GM18870 (cell line): ENCODE results near the gene CPLX1.

ENCODE experiments used
- ATAC-seq: cut with Tn5 transposase; IDR thresholded peaks from one replicate; pipeline ENCODE4 v1.9.1; 2021; ENCODE audit warnings: moderate library complexity; ENCODE audit not compliant: unreplicated experiment

CPLX1 gene

DNA sequence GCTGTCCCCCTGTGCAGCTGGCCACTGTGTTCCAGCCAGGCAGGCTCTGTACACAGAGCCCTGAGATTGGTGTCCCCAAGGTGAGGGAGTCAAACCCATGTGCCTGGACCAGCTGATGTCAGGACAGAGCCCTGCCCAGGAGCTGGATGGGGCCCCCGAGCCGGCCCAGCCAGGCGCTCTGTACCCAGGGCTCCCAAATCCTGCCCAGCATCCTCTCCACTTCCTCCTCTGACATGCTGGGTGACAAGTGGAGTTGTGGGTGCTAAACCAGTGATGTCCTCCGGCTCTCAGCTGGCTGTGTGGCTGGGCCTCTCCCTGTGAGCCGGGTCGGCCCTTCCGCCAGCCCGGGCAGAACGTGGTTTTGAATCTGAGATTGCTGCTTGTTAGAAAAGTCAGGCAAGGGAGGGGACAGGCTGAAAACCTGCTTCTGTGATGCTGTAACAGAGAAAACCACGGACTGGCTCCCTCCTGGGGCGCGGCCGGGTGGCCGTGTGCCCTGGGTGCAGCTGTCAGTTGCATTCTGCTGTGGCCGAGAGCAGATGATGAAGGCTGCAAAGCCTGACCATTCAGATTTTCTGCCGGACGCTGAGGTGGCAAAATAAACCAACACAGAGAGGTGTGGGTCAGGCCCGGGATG is 7.9 kb upstream of the CPLX1 start:
- no peak for ATAC-seq

DNA sequence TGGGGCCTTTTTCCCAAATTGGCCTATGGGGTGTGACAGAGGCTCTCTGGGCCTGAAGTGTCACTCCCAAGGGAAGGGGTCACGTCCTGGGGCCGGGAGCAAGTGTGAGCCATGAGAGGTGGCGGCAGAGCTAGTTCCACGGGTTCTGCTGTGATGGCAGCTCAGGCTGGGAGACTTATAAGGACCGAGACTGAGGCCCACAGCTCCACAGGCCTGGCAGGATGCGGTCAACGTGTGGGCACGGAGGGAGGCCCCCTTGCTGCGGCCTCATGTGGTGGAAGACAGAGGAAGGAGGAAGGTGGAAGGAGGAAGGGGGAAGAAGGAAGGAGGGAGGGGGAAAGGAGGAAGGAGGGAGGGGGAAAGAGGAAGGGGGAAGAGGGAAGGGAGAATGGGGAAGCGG is 7.2 kb upstream of the CPLX1 start:
- ATAC-seq = no peak

DNA sequence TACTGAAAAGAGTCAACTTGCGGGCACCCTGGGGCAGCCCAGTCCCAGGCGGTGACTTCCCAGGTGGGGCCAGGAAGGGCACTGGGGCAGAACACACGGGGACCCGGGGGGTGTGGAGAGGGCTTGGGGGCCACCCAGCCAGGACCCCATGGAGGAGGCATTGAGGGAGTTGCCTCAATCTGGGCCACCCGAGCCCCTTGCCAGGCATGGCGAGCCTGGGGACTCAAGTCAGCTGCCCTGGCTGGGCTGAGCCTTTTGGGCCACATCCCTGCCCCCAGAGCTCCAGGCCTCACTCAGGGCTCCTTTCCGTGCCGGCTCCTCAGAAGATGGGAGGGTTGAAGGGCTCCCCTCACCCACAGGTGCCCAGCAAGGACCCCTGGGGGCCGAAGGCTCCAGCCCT is 6.6 kb upstream of the CPLX1 start:
- ATAC-seq = no peak

DNA sequence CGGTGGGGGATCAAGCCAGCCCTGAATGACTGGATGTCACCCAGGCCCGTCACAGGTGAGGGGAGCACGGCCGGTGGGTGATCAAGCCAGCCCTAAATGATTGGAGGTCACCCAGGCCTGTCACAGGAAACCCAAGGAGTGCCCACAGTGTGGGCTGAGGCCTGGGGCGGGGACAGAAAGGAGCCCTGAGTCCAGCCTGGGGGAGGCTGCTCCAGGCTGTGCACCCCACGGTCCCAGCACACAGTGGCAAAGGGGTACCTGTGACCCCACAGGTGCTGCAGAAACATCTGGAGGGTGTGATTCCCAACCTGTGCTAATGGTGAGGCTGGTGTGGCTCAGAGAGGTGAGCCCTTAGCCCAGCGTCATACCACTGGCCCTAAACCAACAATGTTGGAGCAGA is 6.2 kb upstream of the CPLX1 start:
- ATAC-seq = no peak

DNA sequence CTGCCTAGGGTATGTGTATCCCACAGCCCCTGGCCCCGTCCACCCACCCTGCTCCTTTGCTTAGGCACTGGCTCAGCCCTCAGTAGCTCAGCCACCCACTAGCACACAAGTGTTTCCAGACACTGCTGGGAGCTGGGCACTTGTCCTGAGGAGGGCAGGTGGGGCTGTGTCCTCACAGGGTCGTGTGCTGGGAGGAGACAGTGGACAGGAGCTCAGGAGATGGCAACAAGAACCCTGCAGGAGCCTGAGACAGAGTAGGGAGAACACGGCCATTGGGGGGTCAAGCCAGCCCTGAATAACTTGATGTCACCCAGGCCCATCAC is 5.5 kb upstream of the CPLX1 start:
- ATAC-seq = no peak

DNA sequence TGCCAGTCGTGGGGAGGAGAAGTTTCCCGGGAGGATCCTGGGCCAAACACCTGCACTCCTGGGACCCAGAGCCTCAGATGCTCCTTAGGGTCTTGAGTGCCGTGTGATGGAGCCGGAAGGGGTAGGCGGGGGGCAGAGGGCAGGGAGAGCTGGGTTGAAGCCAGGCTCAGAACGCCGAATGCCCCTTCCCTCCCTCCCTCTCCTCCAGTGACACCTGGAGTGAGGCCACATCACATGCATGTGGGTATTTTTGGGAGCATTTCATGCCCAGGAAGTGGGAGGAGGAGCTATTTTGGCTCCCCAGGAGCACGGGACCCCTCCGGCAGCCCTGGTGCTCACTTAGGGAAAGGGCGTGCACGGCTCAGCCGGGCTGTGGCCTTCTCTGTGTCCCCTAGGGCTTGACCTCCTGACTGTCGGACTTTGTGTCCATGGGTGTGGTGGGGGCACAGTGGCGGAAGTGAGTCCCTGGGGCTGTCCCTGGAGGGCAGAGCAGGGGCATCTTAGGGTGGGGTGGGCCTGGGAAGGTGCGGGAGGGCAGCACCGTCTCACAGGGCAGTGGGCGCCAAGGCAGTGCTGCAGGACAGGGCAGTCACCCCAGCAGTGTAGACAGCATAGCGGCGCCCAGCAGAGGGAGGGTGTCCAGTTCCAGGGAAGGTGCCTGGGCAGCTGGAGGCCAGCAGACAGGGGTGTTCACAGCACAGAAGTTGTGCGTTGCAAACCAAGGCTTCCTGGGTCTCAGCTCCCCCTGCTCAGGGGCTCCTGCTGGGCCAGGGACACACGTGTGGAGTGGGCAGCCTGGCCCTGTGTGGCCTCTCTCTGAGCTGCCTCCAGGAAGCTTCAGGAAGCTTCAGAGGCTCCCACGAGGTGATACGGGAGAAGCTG is 4.9 kb upstream of the CPLX1 start:
- ATAC-seq = no peak

DNA sequence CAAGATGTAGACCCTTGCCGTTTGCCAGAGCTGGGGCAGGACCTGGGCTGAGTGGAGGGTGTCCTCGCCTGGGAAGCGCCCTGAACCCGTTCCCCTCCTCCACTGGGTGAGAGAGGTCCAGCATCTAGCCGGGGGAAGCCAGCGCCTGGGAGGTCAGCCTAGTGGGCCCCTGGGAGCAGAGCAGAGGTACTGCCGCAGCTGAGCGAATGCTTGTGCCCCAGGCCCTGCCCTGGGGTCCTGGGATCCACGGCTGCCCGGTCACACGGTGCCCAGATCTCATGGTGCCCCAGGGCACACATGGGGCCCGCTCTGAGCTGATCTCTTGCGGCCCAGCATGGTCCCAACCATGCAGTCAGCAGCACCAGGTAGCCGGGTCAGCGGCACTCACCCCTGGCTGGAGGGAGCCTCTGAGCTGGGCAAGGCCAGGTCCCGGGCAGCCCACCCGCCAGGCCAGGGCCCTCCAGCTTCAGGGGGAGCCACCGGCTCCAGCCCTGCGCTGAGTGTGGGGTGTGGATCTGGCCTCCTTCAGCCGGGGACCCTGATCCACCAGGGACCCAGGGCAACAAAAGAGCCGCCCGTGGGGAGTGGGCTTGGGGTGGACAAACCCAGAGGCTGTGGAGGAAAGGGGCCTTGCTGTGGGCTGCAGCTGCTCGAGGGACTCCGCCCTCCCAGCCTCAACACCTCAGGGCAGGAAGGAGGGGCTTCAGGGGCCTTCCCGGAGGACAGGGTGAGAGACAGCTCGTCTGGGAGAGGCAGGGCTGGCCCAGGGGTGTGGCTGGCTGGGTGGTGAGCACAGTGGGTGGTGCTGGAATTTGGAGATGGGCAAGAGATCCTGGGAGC is 4.1 kb upstream of the CPLX1 start:
- ATAC-seq = no peak

DNA sequence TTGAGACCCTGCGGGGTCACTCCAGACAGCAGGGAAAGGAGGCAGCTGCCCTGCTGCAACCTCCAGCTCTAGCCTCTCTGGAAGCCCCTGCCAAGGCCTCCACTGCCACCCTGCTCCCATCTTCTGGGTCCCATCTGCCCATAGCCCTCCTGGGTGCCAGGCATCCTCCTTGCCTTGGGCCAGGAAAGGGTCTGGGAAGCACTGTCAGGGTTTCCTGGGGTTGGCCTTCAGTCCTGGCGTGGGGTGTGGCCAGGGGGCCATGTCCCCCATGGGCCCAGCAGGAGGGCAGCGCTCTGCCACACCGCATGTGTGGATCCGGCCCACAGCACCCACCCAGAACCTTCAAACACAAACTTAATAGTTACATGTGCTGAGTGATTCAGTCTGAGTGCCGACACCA is 3.4 kb upstream of the CPLX1 start:
- no peak for ATAC-seq

DNA sequence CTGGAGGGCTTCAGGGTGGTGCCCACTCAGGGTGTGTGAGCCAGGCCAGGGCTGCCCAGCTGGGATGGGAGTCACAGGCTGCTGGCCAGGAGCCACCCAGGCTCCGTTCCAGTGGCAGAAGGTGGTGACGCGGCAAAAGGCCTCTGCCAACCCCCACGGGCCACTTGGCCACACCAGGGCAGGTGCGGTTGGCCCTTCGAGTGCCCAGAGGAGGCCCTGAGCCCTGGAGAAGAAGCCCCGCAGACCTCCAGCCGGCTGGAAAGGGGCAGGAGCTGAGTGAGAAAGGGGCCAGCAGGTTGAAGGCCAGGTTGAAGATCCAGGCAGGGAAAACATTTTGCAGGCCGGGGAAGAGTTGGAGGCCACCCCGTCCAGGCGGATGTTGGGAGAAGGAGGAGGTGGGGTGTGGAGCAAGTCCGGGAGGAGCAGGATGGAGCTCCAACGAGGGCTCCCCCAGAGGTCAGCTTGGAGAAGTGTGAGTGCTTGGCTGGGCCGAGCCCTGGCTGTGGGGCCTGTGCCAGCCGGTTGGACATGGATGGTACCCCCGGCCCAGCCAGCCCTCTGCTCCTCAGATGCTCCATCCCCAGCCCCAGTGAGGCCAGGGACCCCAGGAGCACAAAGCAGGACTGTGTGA is 2.8 kb upstream of the CPLX1 start:
- ATAC-seq = no peak

DNA sequence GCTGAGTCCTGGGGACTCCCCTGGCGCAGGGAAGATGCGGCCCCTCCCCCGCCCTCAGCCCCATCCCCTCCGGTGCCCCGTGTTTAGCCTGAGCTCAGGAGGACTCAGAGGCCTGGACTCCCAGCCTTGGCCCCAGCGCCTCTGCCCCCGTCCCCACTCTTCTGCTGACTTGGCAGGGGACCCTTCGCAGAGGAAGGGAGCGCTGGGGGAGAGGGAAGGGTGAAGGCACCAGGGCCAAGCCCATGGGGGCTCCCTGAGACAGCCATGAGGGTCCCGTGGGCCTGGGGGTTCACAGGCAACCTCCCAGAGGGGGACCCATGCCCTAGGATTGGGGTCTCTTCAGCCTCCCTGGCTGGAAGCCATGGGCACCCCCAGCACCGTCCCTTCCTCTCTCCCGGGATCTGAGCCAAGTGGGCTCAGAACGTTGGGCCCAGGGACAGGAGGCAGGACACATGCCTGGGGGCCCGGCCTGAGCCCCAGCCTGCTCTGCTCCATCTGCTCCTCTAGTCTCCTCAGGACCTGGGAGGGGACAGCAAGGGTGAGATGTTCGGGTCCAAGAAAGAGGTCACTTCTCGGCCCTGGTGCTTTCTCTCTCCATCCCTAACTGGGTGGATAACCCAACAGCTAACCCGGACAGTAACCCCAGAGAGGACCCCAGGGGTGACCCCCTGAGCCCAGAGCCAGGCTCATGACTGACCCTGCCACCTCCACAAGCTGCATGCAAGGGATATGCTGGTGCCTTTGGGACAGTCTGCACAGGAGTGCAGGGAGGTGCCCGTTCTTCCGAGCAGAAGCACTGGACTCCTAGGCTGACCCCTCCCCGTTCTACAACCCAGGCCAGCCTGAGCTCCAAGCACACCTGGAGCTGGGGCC is 1.5 kb upstream of the CPLX1 start:
- no peak for ATAC-seq

DNA sequence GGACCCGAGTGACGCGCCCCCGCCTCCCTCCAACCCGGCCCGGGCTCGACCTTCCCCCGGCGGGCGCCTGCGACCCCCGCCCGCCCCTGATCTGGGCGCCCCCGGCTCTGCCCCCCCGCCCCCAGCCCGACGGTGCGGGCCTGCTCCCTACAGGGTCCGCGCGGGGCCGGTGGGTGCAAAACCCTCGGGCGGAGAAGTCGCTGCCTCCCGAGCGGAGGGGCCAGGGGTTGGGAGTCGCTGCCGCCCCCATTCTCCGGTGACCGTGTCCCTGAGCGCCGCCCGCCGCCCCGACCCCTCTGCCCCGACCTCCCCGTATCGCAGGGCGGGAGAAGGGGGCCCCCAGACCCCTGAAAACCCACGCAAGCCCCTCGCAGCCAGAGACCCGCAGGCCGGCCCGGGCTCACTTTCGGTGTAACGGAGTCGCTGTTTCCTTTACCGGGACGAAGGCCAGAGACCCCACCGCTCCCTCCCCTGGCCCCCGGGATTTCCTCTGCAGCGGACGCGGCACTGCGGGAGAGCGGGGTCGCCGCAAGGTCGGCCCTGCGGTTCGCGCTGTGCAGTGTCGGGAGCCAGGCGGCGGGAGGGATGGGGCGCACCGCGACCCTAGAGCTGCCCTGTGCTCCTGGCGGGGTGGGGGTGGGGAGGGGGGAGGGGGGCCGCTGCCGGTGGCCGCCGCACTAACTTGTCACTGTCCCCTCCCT is 729 bp upstream of the CPLX1 start:
- ATAC-seq = no peak

DNA sequence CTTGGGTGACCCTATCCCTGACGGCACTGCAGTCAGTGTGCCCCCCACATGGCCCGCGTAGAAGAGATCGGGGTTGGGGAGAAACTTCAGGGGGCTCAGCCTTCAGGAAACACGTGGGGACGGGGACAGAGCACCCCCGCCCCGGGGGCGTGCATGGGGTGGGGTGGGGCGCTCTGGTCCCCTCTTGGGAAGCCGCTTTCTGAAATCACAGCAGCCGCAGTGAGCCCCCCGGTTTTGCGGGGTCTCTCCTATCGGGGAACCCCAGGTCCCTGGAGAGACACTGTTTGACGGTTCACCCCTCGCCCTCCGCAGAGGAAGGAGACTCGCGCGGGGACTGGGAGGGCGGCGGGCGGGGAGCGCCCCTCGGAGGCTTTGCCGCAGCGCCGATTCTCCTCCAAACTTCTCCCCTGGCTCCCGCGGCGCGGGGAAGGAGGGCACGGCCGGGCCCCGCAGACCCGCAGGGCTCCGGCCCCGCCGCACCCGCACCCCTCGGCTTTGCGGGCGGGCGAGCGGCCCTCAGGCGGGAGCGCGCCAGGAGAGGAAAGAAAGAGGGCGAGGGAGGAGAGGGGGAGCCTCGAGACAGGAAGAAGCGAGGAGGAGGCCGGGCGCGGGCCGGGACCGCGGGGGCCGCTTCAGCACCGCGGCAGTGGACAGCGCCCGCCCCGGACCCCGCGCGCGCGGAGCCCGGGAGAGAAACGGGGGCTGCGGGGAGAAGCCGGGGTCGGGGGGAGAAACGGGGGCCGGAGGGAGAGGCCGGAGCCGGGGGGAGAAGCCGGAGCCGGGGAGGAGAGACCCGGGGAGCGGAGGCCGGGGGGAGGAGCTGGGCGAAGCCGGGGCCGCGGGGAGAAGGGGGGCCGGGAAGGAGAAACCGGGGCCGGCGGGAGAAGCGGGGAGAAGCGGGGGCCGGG is 612 bp downstream of the CPLX1 start:
- ATAC-seq = no peak

DNA sequence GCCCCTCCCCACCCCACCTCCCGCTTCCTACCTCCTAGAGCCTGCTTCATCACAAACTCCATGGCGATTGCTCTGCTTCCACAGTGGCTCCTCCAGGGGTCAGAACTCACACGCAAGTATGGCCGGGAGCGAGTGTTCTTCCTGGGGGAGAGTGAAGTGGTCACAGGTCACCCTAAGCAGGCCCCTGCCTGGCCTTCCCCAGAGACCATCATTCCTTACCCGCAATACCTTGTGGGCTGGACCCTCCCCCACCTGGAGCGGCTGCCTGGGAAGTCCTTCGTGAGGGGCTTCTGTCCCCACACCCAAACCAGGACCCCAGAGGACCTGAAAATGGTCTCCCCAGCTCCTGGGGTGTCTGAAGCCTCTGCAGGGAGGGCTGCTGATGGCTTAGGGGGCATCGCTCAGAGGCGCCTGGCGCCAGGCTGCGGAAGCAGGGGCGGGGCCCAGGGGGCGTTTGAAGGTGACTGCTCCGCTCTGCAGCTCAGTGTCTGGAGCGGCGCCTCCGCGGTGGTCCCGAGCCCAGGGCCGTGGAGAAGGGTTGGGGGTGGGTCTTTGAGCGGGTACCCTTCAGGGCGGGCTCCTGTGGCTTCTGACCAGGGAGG is 1.4 kb downstream of the CPLX1 start:
- ATAC-seq = no peak

DNA sequence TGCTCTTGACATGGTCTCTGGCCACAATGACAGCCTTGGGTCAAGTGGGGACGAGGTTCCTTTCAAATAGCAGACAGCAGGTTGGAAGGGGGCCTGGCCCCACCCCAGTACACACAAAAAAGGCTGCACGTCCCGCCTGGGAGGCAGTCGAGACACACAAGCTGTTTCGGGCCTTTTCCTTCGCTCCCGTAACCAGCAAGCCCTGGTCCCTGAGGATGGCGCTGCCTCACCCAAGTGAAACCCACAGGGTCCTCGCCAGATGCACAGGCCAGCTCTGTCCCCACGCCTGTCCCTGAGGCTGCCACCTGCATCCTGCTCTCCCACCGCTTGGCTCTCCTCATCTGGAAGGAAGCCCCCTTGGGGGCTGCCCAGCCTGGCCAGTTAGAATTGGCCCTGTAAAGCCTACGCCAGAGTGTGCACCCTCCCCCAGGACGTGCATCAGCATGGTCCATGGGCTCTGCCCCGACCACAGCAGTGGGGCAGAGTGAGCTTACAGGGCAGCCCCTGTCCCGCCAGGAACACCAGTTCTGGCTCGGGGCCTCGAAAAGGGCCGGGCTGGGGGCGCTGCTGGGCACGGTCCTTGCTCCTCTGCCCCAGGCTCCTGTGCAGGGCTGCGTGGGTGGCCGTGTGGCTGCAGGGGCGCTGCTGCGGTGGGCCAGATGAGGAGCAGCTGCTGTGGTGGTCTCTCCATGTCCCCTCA is 2.0 kb downstream of the CPLX1 start:
- ATAC-seq = no peak

DNA sequence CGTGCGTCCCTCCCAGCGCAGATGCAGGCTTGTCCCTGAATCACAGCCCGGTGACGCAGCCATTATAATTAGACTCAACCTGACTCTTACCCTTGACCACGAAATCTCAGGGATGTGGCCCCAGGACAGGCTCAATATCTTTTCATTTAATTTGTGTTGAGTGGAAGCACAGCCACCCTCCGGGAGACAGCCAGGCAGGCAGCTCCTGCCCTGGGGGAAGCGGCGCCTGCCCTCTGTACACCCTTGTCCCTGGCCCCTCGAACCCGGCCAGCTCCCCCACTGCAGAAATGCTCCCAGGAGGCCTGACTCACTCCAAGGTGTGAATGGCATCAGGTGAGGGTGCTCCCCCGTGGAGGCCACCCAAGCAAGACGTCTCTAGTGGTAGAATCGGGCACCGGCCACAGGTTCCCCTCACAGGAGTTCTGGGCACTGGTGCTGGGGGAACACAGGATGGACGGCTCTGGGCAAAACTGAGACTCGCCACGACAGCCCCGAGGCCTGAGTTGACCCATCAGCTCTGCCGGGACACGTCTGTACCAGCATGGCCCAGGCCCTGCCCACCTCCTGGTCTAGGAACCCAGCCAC is 2.7 kb downstream of the CPLX1 start:
- ATAC-seq = no peak

DNA sequence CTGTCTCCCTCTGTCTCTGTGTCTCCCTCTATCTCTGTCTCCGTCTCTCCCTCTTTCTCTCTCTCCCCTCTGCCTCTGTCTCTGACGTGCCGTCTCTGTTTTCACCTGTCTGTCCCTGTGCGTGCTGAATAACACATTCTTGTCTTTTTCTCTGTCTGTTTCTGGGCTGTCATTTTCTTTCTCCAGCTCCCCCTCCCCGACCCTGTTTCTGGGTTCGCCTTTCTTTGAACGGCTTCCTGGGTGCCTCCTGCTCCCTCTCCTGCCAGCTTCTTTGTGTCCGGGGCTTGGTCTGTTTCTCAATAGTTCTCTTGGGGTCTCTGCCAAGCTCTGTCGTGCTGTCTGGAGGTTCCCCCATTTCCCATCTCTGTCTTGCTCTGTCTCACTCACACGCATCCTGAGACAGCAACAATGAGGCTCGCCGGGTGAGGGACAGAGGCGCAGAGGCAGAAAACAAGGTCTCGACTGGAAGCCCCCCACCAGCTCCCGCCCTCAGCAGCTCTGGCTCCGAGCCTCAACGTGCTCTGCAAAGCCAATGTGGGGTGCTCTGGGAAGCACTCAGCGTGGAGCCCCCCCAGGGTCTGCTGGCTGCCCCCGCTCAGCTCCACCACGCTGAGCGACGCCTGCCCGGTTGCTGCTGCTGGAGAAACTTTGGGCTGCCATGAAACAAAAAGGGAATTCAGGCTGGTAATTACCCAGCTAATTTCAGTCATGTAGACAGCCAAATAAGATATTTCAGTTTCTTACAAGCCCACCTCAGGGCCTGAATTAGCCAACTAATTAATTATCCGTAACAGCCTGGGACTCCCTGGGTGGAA is 3.4 kb downstream of the CPLX1 start:
- ATAC-seq = no peak

DNA sequence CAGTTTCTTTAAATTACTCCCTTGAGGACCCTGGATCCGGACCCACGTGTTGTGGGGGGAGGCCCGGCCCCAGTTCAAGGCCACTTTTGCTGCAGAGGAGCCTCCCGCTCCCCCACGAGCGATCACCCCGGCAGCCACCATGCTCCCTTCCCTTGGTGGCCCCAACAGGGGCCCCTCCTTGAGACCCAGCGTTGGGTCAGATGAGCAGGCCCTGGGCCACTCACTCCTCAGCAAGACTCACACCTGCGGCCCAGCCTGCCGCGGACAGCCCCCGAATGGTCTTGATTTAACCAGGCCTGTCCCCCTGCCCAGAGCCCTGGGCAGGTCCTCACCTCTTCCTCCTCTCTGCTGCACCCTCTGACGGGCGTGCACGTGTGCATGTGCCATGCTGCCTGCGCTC is 4.3 kb downstream of the CPLX1 start:
- ATAC-seq = no peak
